ENCODE results near the gene DIAPH2.

Gene DIAPH2

DNA sequence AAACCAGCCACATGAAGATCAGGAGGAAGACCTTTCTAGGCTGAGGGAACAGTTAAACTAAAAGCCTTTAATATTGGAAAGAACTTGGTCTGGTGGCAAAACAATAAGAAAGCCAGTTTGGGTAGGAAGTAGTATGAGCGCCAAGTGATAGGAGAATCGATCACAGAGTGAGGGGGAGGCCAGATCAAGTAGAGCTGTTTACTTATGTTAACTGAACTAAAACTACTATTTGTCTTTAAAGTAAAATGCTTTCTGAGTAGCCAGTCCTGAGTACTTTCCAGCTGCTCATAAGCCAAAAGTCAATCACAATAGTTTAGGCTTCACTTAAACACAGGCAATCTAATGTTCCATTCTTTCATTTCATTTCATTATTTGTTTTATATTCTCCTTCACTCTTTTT lies 136.3 kb downstream of the DIAPH2 start:
- DNase-seq, result no peak
- no peaks in the 10 kb centered on the region for H3K79me2 ChIP-seq (ENCODE audit: low read length)

DNA sequence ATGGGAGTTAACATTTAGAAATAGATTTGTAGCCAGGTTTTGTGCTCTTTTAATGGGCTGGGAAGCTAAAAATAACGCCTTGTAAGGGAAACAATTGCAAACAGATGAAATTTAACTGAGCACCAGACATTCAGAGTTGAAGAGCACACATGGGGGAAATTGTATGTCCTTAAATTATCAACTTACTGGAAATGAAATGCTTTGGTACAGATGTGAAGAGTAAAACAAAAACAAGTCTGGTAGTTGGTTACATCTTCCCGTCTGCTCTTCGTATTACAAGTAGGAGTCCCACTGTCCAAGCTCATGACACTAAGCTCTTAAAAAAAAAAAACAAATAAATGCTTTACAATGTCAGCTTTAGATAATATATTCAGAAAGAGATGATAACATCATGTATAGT lies 139.5 kb downstream of the DIAPH2 start:
- Histone ChIP-seq H3K4me2 (ENCODE audit: low read depth, low read length) (no peak overlapping the region), H3F3A (ENCODE audit: insufficient read depth, low read length) (no peaks in the 10 kb centered on the region)

More for the DNA sequence above, 136.3 kb downstream of the DIAPH2 start:
- no peak overlapping the region for H3K4me2 ChIP-seq (ENCODE audit: low read depth, low read length)
- no peak overlapping the region for H3K27ac ChIP-seq (ENCODE audit: low read length)
- H3F3A ChIP-seq (ENCODE audit: insufficient read depth, low read length), result no peaks in the 10 kb centered on the region
- H3K9ac ChIP-seq (ENCODE audit: low read length), result no peak overlapping the region
- no peaks in the 10 kb centered on the region for H3K9me2 ChIP-seq (replicated peaks; ENCODE audit: insufficient read depth, low read length)
- no peaks in the 10 kb centered on the region for H3K36me3 ChIP-seq (replicated peaks; ENCODE audit: insufficient read depth, low read length)
- no peaks in the 10 kb centered on the region for H3K4me1 ChIP-seq (ENCODE audit: low read length)
- no peaks in the 10 kb centered on the region for H4K20me1 ChIP-seq (ENCODE audit: insufficient read depth, low read length)
- no peak for TF ChIP-seq EZH2phosphoT487 (IDR thresholded peaks at IDR 0.05; ENCODE audit: low read length)
- TF ChIP-seq, protein P1, sequence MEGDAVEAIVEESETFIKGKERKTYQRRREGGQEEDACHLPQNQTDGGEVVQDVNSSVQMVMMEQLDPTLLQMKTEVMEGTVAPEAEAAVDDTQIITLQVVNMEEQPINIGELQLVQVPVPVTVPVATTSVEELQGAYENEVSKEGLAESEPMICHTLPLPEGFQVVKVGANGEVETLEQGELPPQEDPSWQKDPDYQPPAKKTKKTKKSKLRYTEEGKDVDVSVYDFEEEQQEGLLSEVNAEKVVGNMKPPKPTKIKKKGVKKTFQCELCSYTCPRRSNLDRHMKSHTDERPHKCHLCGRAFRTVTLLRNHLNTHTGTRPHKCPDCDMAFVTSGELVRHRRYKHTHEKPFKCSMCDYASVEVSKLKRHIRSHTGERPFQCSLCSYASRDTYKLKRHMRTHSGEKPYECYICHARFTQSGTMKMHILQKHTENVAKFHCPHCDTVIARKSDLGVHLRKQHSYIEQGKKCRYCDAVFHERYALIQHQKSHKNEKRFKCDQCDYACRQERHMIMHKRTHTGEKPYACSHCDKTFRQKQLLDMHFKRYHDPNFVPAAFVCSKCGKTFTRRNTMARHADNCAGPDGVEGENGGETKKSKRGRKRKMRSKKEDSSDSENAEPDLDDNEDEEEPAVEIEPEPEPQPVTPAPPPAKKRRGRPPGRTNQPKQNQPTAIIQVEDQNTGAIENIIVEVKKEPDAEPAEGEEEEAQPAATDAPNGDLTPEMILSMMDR (IDR thresholded peaks at IDR 0.05; ENCODE audit: low read length), result no peak
- no peak for TF ChIP-seq EZH2 (optimal IDR thresholded peaks at IDR 0.05; ENCODE audit: low read depth, low read length)
- no peak overlapping the region for H2AFZ ChIP-seq (ENCODE audit: low read length)
- no peaks in the 10 kb centered on the region for H3K27me3 ChIP-seq (replicated peaks; ENCODE audit: insufficient read depth, low read length)
- H3K9me3 ChIP-seq (replicated peaks; ENCODE audit: insufficient read depth, low read length), result no peaks in the 10 kb centered on the region
- H3K4me3 ChIP-seq (ENCODE audit: low read length), result no peak overlapping the region

DNA sequence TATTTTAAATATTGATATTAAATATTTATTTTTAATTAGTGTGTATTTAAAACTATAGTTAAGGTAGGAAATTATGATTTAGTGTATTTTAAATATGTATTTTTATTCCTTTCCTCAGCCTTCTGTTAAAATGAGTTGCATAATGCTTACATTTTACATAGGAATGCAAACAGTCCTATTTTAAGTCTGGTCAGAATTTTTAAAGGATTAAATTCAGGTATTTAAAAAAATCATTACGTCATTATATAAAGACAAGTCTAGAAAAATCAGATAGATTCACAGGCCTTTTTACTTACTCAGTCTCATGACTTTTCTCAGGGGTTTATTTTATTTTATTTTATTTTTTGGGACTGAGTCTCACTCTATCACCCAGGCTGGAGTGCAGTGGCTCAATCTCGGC lies 148.7 kb downstream of the DIAPH2 start:
- no peaks in the 10 kb centered on the region for H3K9me2 ChIP-seq (replicated peaks; ENCODE audit: insufficient read depth, low read length)
- H3K9me3 ChIP-seq (replicated peaks; ENCODE audit: insufficient read depth, low read length), result no peaks in the 10 kb centered on the region
- TF ChIP-seq EZH2phosphoT487 (IDR thresholded peaks at IDR 0.05; ENCODE audit: low read length) (no peak), EZH2 (optimal IDR thresholded peaks at IDR 0.05; ENCODE audit: low read depth, low read length) (no peak)
- TF ChIP-seq, protein P1 (IDR thresholded peaks at IDR 0.05; ENCODE audit: low read length), result no peak
- no peaks in the 10 kb centered on the region for H4K20me1 ChIP-seq (ENCODE audit: insufficient read depth, low read length)
- no peaks in the 10 kb centered on the region for H3K79me2 ChIP-seq (ENCODE audit: low read length)
- H3K9ac ChIP-seq (ENCODE audit: low read length), result no peak overlapping the region
- H3K4me3 ChIP-seq (ENCODE audit: low read length), result no peak overlapping the region
- H3K27ac ChIP-seq (ENCODE audit: low read length), result no peak overlapping the region
- H3F3A ChIP-seq (ENCODE audit: insufficient read depth, low read length), result no peaks in the 10 kb centered on the region
- H2AFZ ChIP-seq (ENCODE audit: low read length), result no peak overlapping the region
- no peaks in the 10 kb centered on the region for H3K4me1 ChIP-seq (ENCODE audit: low read length)
- H3K27me3 ChIP-seq (replicated peaks; ENCODE audit: insufficient read depth, low read length), result no peaks in the 10 kb centered on the region
- H3K4me2 ChIP-seq (ENCODE audit: low read depth, low read length), result no peak overlapping the region
- no peak for DNase-seq
- H3K36me3 ChIP-seq (replicated peaks; ENCODE audit: insufficient read depth, low read length), result no peaks in the 10 kb centered on the region

More for the DNA sequence above, 139.5 kb downstream of the DIAPH2 start:
- Histone ChIP-seq H3K27ac (ENCODE audit: low read length) (no peak overlapping the region), H2AFZ (ENCODE audit: low read length) (no peak overlapping the region), H3K4me1 (ENCODE audit: low read length) (no peaks in the 10 kb centered on the region), H3K9ac (ENCODE audit: low read length) (no peak overlapping the region), H3K9me2 (replicated peaks; ENCODE audit: insufficient read depth, low read length) (no peaks in the 10 kb centered on the region), H3K27me3 (replicated peaks; ENCODE audit: insufficient read depth, low read length) (no peaks in the 10 kb centered on the region), H4K20me1 (ENCODE audit: insufficient read depth, low read length) (no peaks in the 10 kb centered on the region), H3K79me2 (ENCODE audit: low read length) (no peaks in the 10 kb centered on the region), H3K9me3 (replicated peaks; ENCODE audit: insufficient read depth, low read length) (no peaks in the 10 kb centered on the region), H3K36me3 (replicated peaks; ENCODE audit: insufficient read depth, low read length) (no peaks in the 10 kb centered on the region), H3K4me3 (ENCODE audit: low read length) (no peak overlapping the region)
- TF ChIP-seq, protein P1 (IDR thresholded peaks at IDR 0.05; ENCODE audit: low read length), result no peak
- TF ChIP-seq EZH2 (optimal IDR thresholded peaks at IDR 0.05; ENCODE audit: low read depth, low read length) (no peak), EZH2phosphoT487 (IDR thresholded peaks at IDR 0.05; ENCODE audit: low read length) (no peak)
- no peak for DNase-seq
